ENCODE measurements around the gene SLC25A25. TPM values are rescaled to one million over a fixed set of nuclear protein-coding genes. Genes with fewer than 3 reads are reported as not detected.

SLC25A25 gene
- total and polyA plus RNA-seq, 5 experiments from 2014 or later = 12.1 to 18.9 (median 17.8) TPM

- Mint-ChIP-seq H3K27ac (peak overlapping the region in 1 of 10 donors; percentile 87), H3K36me3 (no peaks in the 10 kb centered on the region), H3K4me1 (peaks cover 3 to 10% (median 7%) of the 10 kb centered on the region in 4 donors), H3K4me3 (no peak overlapping the region), H3K9me3 (no peaks in the 10 kb centered on the region), H3K27me3 (peaks cover 0 to 6% (median 0%) of the 10 kb centered on the region in 5 donors)
- DNase-seq (peak in 1 of 10 donors; percentile 37), ATAC-seq (no peak)
- POLR2A ChIA-PET = interaction anchor here (0.6 kb wide), 1 partner anchor 39 kb away, joined by 4 read pairs; no protein-coding TSS in a partner anchor
Observed at GRCh38 chr9:128136816-128137793, 69.1 kb downstream of the SLC25A25 start.

DNA sequence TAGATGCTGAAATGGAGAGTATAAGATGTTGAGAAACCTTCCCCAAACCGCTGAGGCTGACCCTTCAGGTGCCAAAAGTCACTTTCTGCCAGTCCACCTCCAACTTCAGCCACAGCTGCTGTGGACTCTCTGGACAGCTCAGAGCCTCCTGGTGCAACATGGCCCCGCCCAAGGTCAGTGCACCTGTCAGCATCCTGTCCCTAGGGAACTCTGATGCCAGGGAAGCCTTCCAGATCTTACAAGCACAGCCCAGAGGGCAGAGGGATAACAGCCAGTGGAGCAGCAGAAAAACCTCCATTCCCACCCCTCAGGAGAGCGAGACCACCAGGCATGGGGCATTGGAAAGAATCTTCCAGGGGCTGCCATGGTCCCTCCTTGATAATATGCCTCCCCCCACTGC lies 70.0 kb downstream of the SLC25A25 start:
- peak overlapping the region in 1 of 10 donors; percentile 30 for H3K4me3 Mint-ChIP-seq
- POLR2A ChIA-PET = no interaction called here

DNA sequence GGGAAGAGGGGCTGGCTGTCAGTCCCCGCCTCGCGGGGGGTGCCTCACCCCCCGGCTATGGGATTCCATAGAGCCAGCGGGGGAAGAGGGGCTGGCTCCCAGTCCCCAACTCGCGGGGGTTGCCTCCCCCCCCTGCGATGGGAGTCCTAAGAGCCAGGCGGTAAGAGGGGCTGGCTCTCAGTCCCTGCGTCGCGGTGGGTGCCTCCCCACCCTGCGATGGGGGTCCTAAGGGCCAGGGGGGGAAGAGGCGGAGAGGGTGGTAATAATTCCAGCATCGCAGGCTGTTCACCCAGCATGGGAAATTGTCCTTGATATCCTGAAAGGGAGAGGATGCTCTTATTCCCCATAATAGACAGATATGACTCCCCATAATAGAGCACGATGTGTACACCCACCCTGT lies 71.6 kb downstream of the SLC25A25 start:
- no peaks in the 10 kb centered on the region for H3K9me3 Mint-ChIP-seq
- no peak overlapping the region for H3K27ac Mint-ChIP-seq
- no peaks in the 10 kb centered on the region for H3K27me3 Mint-ChIP-seq
- DNase-seq = peak in 1 of 10 donors; percentile 38
- no peak for ATAC-seq
- no peak overlapping the region for H3K4me3 Mint-ChIP-seq
- H3K4me1 Mint-ChIP-seq = peaks cover 10 to 18% (median 12%) of the 10 kb centered on the region in 4 donors
- no peaks in the 10 kb centered on the region for H3K36me3 Mint-ChIP-seq
- POLR2A ChIA-PET = no interaction called here

More for the DNA sequence above, 70.0 kb downstream of the SLC25A25 start:
- DNase-seq = peak in 1 of 10 donors; percentile 16
- no peak for ATAC-seq
- Mint-ChIP-seq H3K4me1 (peaks cover 5 to 13% (median 9%) of the 10 kb centered on the region in 4 donors), H3K27me3 (peaks cover 0 to 5% (median 0%) of the 10 kb centered on the region in 5 donors), H3K36me3 (no peaks in the 10 kb centered on the region), H3K27ac (no peak overlapping the region), H3K9me3 (no peaks in the 10 kb centered on the region)

- H3K4me3 Mint-ChIP-seq = peak overlapping the region in 1 of 10 donors; percentile 33
- peaks cover 10 to 12% (median 11%) of the 10 kb centered on the region in 4 donors for H3K4me1 Mint-ChIP-seq
- no peaks in the 10 kb centered on the region for H3K36me3 Mint-ChIP-seq
- DNase-seq = peak in 1 of 10 donors; percentile 0
- no peaks in the 10 kb centered on the region for H3K27me3 Mint-ChIP-seq
- no peak for ATAC-seq
- no peaks in the 10 kb centered on the region for H3K9me3 Mint-ChIP-seq
- POLR2A ChIA-PET = interaction anchor here (0.6 kb wide), 1 partner anchor 20 kb away, joined by 3 read pairs; no protein-coding TSS in a partner anchor
- peak overlapping the region in 3 of 10 donors; percentile 6 to 91 (median 68) for H3K27ac Mint-ChIP-seq
Observed at GRCh38 chr9:128141604-128142003, 73.6 kb downstream of the SLC25A25 start.

DNA sequence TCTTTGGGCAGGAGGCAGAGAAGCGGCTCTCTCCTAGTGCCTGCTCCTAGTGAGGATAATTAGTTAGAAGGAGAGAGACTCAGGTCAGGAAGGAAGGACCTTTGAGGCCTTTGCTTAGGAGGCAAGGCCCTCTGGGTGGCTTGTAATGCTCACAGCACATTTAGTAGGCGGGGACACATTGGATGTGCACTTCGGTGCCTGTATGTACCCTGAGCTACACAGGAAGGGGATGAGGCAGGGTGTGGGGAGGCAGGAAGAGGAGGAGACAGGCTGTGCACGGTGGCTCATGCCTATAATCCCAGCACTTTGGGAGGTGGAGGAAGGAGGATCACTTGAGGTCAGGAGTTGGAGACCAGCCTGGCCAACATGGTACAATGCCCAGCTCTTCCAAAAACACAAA lies 74.0 kb downstream of the SLC25A25 start:
- POLR2A ChIA-PET = interaction anchor here (0.6 to 1.3 kb wide), 2 partner anchors 19 to 20 kb away, joined by 3 read pairs; no protein-coding TSS in a partner anchor
- H3K4me3 Mint-ChIP-seq = peak overlapping the region in 5 of 10 donors; percentile 13 to 59 (median 33)
- peak overlapping the region in 6 of 10 donors; percentile 6 to 91 (median 76) for H3K27ac Mint-ChIP-seq
- ATAC-seq = peak; percentile 41 to 77
- DNase-seq = peak in 1 of 10 donors; percentile 31
- no peaks in the 10 kb centered on the region for H3K36me3 Mint-ChIP-seq
- peaks cover 9 to 12% (median 11%) of the 10 kb centered on the region in 4 donors for H3K4me1 Mint-ChIP-seq
- H3K9me3 Mint-ChIP-seq = no peaks in the 10 kb centered on the region
- H3K27me3 Mint-ChIP-seq = no peaks in the 10 kb centered on the region

DNA sequence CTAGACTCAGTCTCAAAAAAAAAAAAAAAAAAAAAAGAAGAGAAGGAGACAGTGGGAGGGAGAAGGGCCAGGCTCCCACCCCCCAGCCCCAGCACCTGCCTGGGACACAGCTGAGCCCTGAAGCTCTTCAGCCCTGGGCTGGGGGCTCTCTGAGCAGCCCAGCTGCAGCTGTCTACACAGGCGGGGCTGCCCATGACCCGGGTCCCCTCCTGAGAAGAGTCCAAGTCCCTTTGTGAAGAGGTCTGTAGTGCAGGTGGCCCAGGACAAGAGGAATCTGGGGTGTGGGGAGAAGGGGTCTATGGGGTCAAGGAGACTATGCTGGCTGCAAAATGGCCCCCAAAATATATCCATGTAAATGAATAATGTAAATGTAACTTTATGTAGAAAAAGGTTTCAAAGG lies 74.6 kb downstream of the SLC25A25 start:
- no peak overlapping the region for H3K4me3 Mint-ChIP-seq
- H3K27ac Mint-ChIP-seq = peak overlapping the region in 2 of 10 donors; percentile 38 to 83
- H3K4me1 Mint-ChIP-seq = peaks cover 9 to 12% (median 11%) of the 10 kb centered on the region in 4 donors
- H3K36me3 Mint-ChIP-seq = no peaks in the 10 kb centered on the region
- DNase-seq = peak in 1 of 10 donors; percentile 61
- ATAC-seq = no peak
- POLR2A ChIA-PET = interaction anchor here (1.2 to 1.3 kb wide), 2 partner anchors 14 to 19 kb away, joined by 3 read pairs; no protein-coding TSS in a partner anchor
- no peaks in the 10 kb centered on the region for H3K9me3 Mint-ChIP-seq
- no peaks in the 10 kb centered on the region for H3K27me3 Mint-ChIP-seq

DNA sequence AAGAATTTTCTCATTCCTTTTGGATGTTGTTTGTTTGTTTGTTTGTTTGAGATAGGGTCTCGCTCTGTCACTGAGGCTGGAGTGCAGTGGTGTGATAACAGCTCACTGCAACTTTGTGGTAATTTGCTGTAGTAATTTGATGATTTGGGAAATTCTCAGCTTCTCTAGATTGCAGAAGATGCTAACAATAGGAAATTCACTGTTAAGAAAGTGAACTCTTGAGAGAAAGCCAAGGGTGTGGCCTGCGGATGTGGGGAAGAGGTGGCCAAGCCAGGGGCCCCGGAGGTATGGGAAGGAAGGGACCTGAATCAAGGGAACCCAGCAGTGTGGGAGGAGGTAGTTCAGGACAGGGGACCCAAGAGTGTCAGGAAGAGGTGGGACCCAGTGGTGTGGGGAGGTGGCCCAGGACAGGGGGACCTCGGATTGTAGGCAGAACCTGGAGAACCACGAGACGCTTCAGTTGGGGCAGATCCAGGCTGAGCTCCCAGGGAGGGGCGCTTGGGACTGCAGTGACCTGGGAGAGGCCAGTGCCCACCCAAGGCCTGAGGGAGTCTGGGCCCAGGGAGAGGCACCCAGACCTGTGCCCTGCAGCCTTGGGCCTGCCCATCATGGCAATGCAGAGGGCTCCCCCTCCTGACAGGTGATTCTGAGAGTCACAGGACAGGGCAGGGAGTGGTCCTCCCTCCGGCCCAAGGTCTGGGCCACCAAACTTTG lies 75.7 kb downstream of the SLC25A25 start:
- DNase-seq (peak in 1 of 10 donors; percentile 47), ATAC-seq (no peak)
- no peaks in the 10 kb centered on the region for H3K27me3 Mint-ChIP-seq
- no peak overlapping the region for H3K4me3 Mint-ChIP-seq
- peaks cover 9 to 12% (median 11%) of the 10 kb centered on the region in 4 donors for H3K4me1 Mint-ChIP-seq
- peak overlapping the region in 1 of 10 donors; percentile 29 for H3K27ac Mint-ChIP-seq
- H3K36me3 Mint-ChIP-seq = no peaks in the 10 kb centered on the region
- POLR2A ChIA-PET = interaction anchor here (1.2 kb wide), 1 partner anchor 15 kb away, joined by 3 read pairs; no protein-coding TSS in a partner anchor
- H3K9me3 Mint-ChIP-seq = no peaks in the 10 kb centered on the region

DNA sequence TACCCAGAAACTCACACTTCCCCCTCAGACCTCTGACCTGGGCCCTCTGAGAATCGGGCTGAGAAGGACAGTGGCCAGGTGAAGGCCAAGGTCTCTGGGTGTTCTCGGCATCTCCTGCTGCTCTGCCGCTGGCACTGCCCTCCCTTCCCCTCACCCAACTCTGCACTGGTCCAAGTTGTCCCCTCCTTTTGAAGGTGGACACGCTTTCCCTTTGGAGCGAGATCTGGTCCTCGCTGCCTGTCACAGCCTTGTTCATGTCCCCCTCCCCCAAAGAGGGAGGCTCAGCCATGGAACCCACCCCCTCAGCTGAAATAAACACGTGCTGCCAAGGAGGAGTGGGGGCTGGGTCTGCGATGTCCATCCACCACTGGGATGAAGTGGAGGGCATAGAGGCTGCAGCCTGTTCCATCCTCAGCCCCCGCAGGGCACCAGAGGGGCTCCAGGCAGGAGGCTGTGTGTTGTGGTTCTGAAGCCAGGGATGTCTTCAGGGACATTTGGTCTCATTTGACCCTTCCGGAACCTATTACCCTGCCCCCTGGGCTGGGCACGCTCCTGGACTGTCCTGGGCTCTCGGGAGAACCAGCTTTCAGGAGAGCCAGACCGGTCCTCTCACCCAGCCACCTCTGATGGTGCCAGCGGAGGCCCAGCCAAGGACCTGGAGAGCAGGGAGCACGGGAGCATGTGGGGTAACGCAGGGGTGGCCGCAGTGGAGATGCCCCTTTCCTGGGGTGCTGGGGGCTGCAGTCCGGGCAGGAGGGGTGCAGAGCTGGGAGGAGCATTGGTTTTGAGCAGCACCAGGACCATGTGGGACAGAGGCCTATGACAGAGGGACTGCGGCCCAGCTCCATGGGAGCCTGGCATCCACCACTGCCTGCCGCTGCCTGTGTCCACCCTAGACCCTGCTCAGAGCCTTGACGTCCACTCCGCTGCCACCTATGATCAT lies 76.5 kb downstream of the SLC25A25 start:
- Mint-ChIP-seq H3K4me1 (peaks cover 9 to 12% (median 11%) of the 10 kb centered on the region in 4 donors), H3K9me3 (no peaks in the 10 kb centered on the region), H3K36me3 (no peaks in the 10 kb centered on the region), H3K27ac (no peak overlapping the region), H3K27me3 (no peaks in the 10 kb centered on the region), H3K4me3 (no peak overlapping the region)
- DNase-seq = peak in 1 of 10 donors; percentile 61
- POLR2A ChIA-PET = no interaction called here
- no peak for ATAC-seq

- DNase-seq (peak in 1 of 10 donors; percentile 57), ATAC-seq (no peak)
- H3K27ac Mint-ChIP-seq = peak overlapping the region in 2 of 10 donors; percentile 43 to 62
- POLR2A ChIA-PET = no interaction called here
- H3K9me3 Mint-ChIP-seq = no peaks in the 10 kb centered on the region
- no peaks in the 10 kb centered on the region for H3K36me3 Mint-ChIP-seq
- H3K27me3 Mint-ChIP-seq = no peaks in the 10 kb centered on the region
- H3K4me3 Mint-ChIP-seq = no peak overlapping the region
- peaks cover 10 to 20% (median 11%) of the 10 kb centered on the region in 4 donors for H3K4me1 Mint-ChIP-seq
Observed at GRCh38 chr9:128145536-128145935, 77.5 kb downstream of the SLC25A25 start.

DNA sequence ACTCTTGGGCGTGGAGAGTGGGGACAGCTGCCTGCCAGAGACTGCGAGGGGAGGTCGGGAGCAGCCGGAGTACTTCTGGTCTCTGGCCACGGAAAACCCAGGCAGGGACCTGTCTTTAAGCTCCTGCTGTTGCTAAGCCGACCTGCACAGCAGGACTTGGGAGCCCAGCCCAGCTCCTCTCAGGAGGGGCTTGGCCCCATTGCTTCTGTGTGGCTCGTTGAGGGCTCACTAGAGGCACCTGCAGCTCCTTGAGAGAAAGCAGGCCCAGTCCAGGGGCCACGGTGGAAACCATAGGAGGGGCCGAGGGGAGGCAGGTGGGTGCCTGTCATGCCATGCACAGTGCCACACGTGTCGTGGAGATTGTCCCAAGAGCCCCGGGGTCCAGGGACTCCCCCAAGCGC lies 77.9 kb downstream of the SLC25A25 start:
- Mint-ChIP-seq H3K27ac (peak overlapping the region in 1 of 10 donors; percentile 62), H3K36me3 (no peaks in the 10 kb centered on the region), H3K9me3 (no peaks in the 10 kb centered on the region), H3K27me3 (no peaks in the 10 kb centered on the region), H3K4me1 (peaks cover 10 to 24% (median 14%) of the 10 kb centered on the region in 4 donors), H3K4me3 (no peak overlapping the region)
- no peak for ATAC-seq
- POLR2A ChIA-PET = no interaction called here
- peak in 1 of 10 donors; percentile 27 for DNase-seq

GRCh38 chr9:128146591-128147120 lies 78.6 kb downstream of the SLC25A25 start:
- DNase-seq = peak in 1 of 10 donors; percentile 53
- H3K4me1 Mint-ChIP-seq = peaks cover 10 to 27% (median 13%) of the 10 kb centered on the region in 4 donors
- peak overlapping the region in 1 of 10 donors; percentile 14 for H3K4me3 Mint-ChIP-seq
- H3K36me3 Mint-ChIP-seq = no peaks in the 10 kb centered on the region
- H3K9me3 Mint-ChIP-seq = no peaks in the 10 kb centered on the region
- no peak for ATAC-seq
- no peaks in the 10 kb centered on the region for H3K27me3 Mint-ChIP-seq
- POLR2A ChIA-PET = interaction anchor here (0.6 kb wide), 1 partner anchor 873 kb away, joined by 3 read pairs; no protein-coding TSS in a partner anchor
- H3K27ac Mint-ChIP-seq = no peak overlapping the region
